T-cell (primary cell): ENCODE data around the gene VSTM1. TPM values are rescaled to one million over a fixed set of nuclear protein-coding genes. Genes with fewer than 3 reads are reported as not detected.

Source experiments
- total RNA-seq, 35 experiments: library from RNA in 6 of 35; stranded (reverse) in 6 of 35; fragments of 120-200 nt in 1 of 35; gene quantifications; one replicate each; pipeline versions ENCODE4 v1.2.1 to v1.2.4 and lab custom pipeline; 2013 to 2026

Gene VSTM1
- total RNA-seq, 5 donors from 2014 or later (not counting 1 experiment from before 2014, with no cell fraction given), result not detected

Other genes with a start within 250 kb of the VSTM1 start
- gene NLRP12, start 239.6 kb downstream of the VSTM1 start, total RNA-seq, result not detected
- gene MYADM, start 196.0 kb downstream of the VSTM1 start, total RNA-seq, result 100 to 1,000 TPM in 2 of 5 donors, 10 to 100 TPM in 3; 49.9 to 335 (median 70.9) TPM
- gene PRKCG, start 181.7 kb downstream of the VSTM1 start, total RNA-seq, result 1 to 10 TPM in 1 of 5 donors, under 1 TPM in 2, not detected in 2; 0.15 to 2.4 (median 0.32) TPM
- gene CACNG7, start 154.6 kb downstream of the VSTM1 start, total RNA-seq, result not detected
- gene CACNG8, start 101.0 kb downstream of the VSTM1 start, total RNA-seq, result under 1 TPM in 1 of 5 donors, not detected in 4; 0.03 TPM
- gene CACNG6, start 72.3 kb downstream of the VSTM1 start, total RNA-seq, result not detected
- gene TARM1, start 17.5 kb upstream of the VSTM1 start, total RNA-seq, result not detected
- gene OSCAR, start 36.9 kb upstream of the VSTM1 start, total RNA-seq, result under 1 TPM; 0.32 to 0.76 (median 0.58) TPM
- 100 to 1,000 TPM in 3 of 5 donors, 10 to 100 TPM in 2; 77.4 to 137 (median 123) TPM for gene NDUFA3, start 39.0 kb upstream of the VSTM1 start, total RNA-seq
- gene TFPT, start 51.8 kb upstream of the VSTM1 start, total RNA-seq, result 10 to 100 TPM; 12.0 to 27.0 (median 20.7) TPM
- 10 to 100 TPM; 56.3 to 75.3 (median 69.8) TPM for gene PRPF31, start 51.9 kb upstream of the VSTM1 start, total RNA-seq
- 10 to 100 TPM; 45.9 to 83.1 (median 77.0) TPM for gene CNOT3, start 73.9 kb upstream of the VSTM1 start, total RNA-seq
- gene LENG1, start 95.8 kb upstream of the VSTM1 start, total RNA-seq, result 10 to 100 TPM in 4 of 5 donors, 1 to 10 TPM in 1; 8.4 to 21.5 (median 19.2) TPM
- gene TMC4, start 109.3 kb upstream of the VSTM1 start, total RNA-seq, result 1 to 10 TPM in 4 of 5 donors, under 1 TPM in 1; 0.78 to 2.6 (median 1.4) TPM
- 10 to 100 TPM; 24.0 to 44.8 (median 38.9) TPM for gene MBOAT7, start 125.7 kb upstream of the VSTM1 start, total RNA-seq
- 10 to 100 TPM in 4 of 5 donors, 1 to 10 TPM in 1; 9.5 to 28.5 (median 23.5) TPM for gene TSEN34, start 127.4 kb upstream of the VSTM1 start, total RNA-seq
- 1,000 to 10,000 TPM; 1,706 to 1,922 (median 1,806) TPM for gene RPS9, start 137.0 kb upstream of the VSTM1 start, total RNA-seq
- 1 to 10 TPM in 3 of 5 donors, under 1 TPM in 2; 0.72 to 2.8 (median 1.1) TPM for gene LILRB3, start 159.1 kb upstream of the VSTM1 start, total RNA-seq
- gene LILRA6, start 178.9 kb upstream of the VSTM1 start, total RNA-seq, result under 1 TPM in 3 of 5 donors, not detected in 2; 0.13 to 0.58 (median 0.43) TPM
- under 1 TPM in 1 of 5 donors, not detected in 4; 0.13 TPM for gene LILRB5, start 193.4 kb upstream of the VSTM1 start, total RNA-seq
- gene LILRB2, start 217.2 kb upstream of the VSTM1 start, total RNA-seq, result under 1 TPM in 2 of 5 donors, not detected in 3; 0.46 to 0.53 TPM
- not detected for gene LILRA5, start 249.3 kb upstream of the VSTM1 start, total RNA-seq